ENCODE data around the gene NF1. TPM values are rescaled to one million over a fixed set of nuclear protein-coding genes. Genes with fewer than 3 reads are reported as not detected.

Gene NF1
- total RNA-seq, 1 donor from 2014 or later = 53.7 TPM

DNA sequence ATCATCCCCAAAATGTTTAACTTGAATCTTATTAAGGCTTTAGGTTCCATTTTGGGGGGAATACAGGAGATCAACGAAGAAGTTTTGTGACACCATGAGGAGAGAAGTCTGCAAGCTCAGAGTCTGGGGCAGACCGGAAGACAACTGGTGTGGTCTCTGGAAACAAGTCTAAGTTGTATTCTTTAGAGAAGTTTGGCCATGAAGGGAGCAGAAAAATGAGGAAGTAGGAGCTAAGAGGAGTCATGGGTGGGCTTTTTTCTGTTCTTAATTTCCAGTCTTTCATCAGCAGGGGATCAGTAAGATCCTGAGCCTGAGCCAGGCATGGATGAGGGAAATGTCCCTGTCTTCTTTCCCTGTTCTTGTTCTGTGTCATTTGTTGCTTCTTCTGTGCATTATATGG lies 35.8 kb upstream of the NF1 start:
- H3K4me2 ChIP-seq (ENCODE audit: low read length) = no peak overlapping the region
- Mint-ChIP-seq H3K27ac (ENCODE audit: unreplicated experiment) (no peak overlapping the region), H3K4me3 (ENCODE audit: unreplicated experiment) (no peak overlapping the region), H3K4me1 (ENCODE audit: low read depth, unreplicated experiment) (no peaks in the 10 kb centered on the region), H3K27me3 (ENCODE audit: low read depth, unreplicated experiment) (peaks cover 11% of the 10 kb centered on the region), H3K9me3 (ENCODE audit: unreplicated experiment) (no peaks in the 10 kb centered on the region), H3K36me3 (ENCODE audit: low read depth, unreplicated experiment) (no peaks in the 10 kb centered on the region)
- no peaks in the 10 kb centered on the region for H3K79me2 ChIP-seq (ENCODE audit: insufficient read depth, low read length)
- no peak for DNase-seq (ENCODE audit: low read depth)
- H3K9ac ChIP-seq (ENCODE audit: low read length) = no peak overlapping the region
- H3K36me3 ChIP-seq (ENCODE audit: insufficient read depth, low read length) = no peaks in the 10 kb centered on the region
- no peak overlapping the region for H2AFZ ChIP-seq (ENCODE audit: low read depth, low read length)
- no peak for FAIRE-seq
- H3K4me3 ChIP-seq (ENCODE audit: insufficient read depth, low read depth, low read length) = no peak overlapping the region
- no peak for TF ChIP-seq EZH2 (IDR thresholded peaks at IDR 0.05; ENCODE audit: insufficient read depth, low read length)
- TF ChIP-seq, protein P1, sequence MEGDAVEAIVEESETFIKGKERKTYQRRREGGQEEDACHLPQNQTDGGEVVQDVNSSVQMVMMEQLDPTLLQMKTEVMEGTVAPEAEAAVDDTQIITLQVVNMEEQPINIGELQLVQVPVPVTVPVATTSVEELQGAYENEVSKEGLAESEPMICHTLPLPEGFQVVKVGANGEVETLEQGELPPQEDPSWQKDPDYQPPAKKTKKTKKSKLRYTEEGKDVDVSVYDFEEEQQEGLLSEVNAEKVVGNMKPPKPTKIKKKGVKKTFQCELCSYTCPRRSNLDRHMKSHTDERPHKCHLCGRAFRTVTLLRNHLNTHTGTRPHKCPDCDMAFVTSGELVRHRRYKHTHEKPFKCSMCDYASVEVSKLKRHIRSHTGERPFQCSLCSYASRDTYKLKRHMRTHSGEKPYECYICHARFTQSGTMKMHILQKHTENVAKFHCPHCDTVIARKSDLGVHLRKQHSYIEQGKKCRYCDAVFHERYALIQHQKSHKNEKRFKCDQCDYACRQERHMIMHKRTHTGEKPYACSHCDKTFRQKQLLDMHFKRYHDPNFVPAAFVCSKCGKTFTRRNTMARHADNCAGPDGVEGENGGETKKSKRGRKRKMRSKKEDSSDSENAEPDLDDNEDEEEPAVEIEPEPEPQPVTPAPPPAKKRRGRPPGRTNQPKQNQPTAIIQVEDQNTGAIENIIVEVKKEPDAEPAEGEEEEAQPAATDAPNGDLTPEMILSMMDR (IDR thresholded peaks at IDR 0.05; ENCODE audit: insufficient read depth, low read depth, low read length) = no peak
- H3K27me3 ChIP-seq (ENCODE audit: insufficient read depth, low read length) = no peaks in the 10 kb centered on the region
- H3K4me1 ChIP-seq (ENCODE audit: insufficient read depth, low read length) = no peaks in the 10 kb centered on the region
- H3K9me3 ChIP-seq (ENCODE audit: insufficient read depth, low read depth, low read length) = peaks cover 2% of the 10 kb centered on the region
- no peaks in the 10 kb centered on the region for H4K20me1 ChIP-seq (ENCODE audit: insufficient read depth, low read length)
- H3K27ac ChIP-seq (ENCODE audit: low read depth, low read length) = no peak overlapping the region

DNA sequence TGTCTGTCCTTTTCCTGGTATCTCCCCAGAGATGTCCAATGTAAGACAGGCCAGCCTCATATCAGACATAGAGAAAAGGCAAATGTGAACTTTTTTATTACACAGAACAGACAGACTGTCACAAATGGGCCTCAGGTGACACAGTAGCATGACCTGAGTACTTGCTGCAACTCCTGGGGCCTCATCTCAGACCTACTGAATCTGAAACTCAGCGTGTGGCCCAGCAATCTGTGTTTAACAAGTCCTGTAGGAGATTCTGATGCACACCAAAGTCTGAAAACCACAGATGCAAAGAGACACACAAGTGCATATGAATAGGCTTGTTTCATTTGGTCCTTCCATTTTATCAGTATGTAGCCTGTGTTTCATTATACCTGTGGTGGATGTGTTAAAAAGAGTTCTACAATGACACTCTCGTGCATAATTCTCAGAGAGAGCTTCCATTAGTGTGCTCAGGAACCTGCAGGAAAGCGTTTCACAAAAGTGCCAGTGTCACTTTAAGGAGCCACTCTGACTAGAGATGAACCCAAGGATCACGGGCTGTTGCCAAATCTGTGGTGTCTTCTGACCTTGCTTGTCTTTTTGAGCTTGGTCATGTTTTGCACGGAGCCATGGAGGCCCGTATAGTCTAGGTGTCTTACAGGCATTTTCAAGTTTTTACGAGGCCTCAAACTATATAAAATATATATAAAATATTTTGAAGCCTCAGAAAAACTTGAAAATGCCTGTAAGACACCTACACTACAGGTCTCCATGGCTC lies 33.8 kb upstream of the NF1 start:
- FAIRE-seq = no peak
- Histone ChIP-seq H4K20me1 (ENCODE audit: insufficient read depth, low read length) (no peaks in the 10 kb centered on the region), H3K27ac (ENCODE audit: low read depth, low read length) (no peak overlapping the region), H3K4me3 (ENCODE audit: insufficient read depth, low read depth, low read length) (no peak overlapping the region), H3K9ac (ENCODE audit: low read length) (no peak overlapping the region), H3K79me2 (ENCODE audit: insufficient read depth, low read length) (no peaks in the 10 kb centered on the region), H3K4me1 (ENCODE audit: insufficient read depth, low read length) (no peaks in the 10 kb centered on the region), H3K36me3 (ENCODE audit: insufficient read depth, low read length) (no peaks in the 10 kb centered on the region), H2AFZ (ENCODE audit: low read depth, low read length) (no peak overlapping the region), H3K27me3 (ENCODE audit: insufficient read depth, low read length) (no peaks in the 10 kb centered on the region), H3K9me3 (ENCODE audit: insufficient read depth, low read depth, low read length) (no peaks in the 10 kb centered on the region), H3K4me2 (ENCODE audit: low read length) (no peak overlapping the region)
- H3K9me3 Mint-ChIP-seq (ENCODE audit: unreplicated experiment) = no peaks in the 10 kb centered on the region
- H3K27me3 Mint-ChIP-seq (ENCODE audit: low read depth, unreplicated experiment) = peaks cover 14% of the 10 kb centered on the region
- no peaks in the 10 kb centered on the region for H3K4me1 Mint-ChIP-seq (ENCODE audit: low read depth, unreplicated experiment)
- H3K27ac Mint-ChIP-seq (ENCODE audit: unreplicated experiment) = no peak overlapping the region
- H3K36me3 Mint-ChIP-seq (ENCODE audit: low read depth, unreplicated experiment) = no peaks in the 10 kb centered on the region
- TF ChIP-seq EZH2 (IDR thresholded peaks at IDR 0.05; ENCODE audit: insufficient read depth, low read length) = no peak
- TF ChIP-seq, protein P1 (IDR thresholded peaks at IDR 0.05; ENCODE audit: insufficient read depth, low read depth, low read length) = no peak
- no peak for DNase-seq (ENCODE audit: low read depth)
- H3K4me3 Mint-ChIP-seq (ENCODE audit: unreplicated experiment) = no peak overlapping the region

DNA sequence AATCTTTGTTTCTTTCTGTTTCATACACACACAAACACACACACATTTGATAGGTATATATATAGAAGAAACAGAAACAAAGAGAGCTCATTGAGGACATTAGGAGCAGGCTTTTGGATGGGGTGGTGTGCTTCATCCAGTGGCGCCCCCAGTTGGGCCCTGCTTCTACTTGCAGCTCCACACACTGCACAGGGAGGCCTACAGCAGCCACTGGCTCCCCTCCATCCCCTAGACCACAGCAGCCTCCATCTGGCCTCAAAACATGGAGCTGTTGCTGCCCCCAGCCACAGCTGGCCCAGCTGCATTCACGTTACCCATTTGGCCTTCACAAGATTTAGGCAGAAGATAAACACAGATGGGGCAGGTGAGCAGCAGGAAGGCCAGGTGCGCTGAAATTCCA lies 33.1 kb upstream of the NF1 start:
- Mint-ChIP-seq H3K9me3 (ENCODE audit: unreplicated experiment) (no peaks in the 10 kb centered on the region), H3K36me3 (ENCODE audit: low read depth, unreplicated experiment) (no peaks in the 10 kb centered on the region), H3K27me3 (ENCODE audit: low read depth, unreplicated experiment) (peaks cover 14% of the 10 kb centered on the region), H3K4me3 (ENCODE audit: unreplicated experiment) (no peak overlapping the region), H3K4me1 (ENCODE audit: low read depth, unreplicated experiment) (no peaks in the 10 kb centered on the region), H3K27ac (ENCODE audit: unreplicated experiment) (no peak overlapping the region)
- FAIRE-seq = no peak
- Histone ChIP-seq H3K27me3 (ENCODE audit: insufficient read depth, low read length) (no peaks in the 10 kb centered on the region), H3K4me1 (ENCODE audit: insufficient read depth, low read length) (no peaks in the 10 kb centered on the region), H3K9me3 (ENCODE audit: insufficient read depth, low read depth, low read length) (no peaks in the 10 kb centered on the region), H3K36me3 (ENCODE audit: insufficient read depth, low read length) (no peaks in the 10 kb centered on the region), H3K9ac (ENCODE audit: low read length) (no peak overlapping the region), H2AFZ (ENCODE audit: low read depth, low read length) (no peak overlapping the region), H4K20me1 (ENCODE audit: insufficient read depth, low read length) (no peaks in the 10 kb centered on the region), H3K4me3 (ENCODE audit: insufficient read depth, low read depth, low read length) (no peak overlapping the region), H3K4me2 (ENCODE audit: low read length) (no peak overlapping the region), H3K27ac (ENCODE audit: low read depth, low read length) (no peak overlapping the region), H3K79me2 (ENCODE audit: insufficient read depth, low read length) (no peaks in the 10 kb centered on the region)
- TF ChIP-seq, protein P1 (IDR thresholded peaks at IDR 0.05; ENCODE audit: insufficient read depth, low read depth, low read length) = no peak
- TF ChIP-seq EZH2 (IDR thresholded peaks at IDR 0.05; ENCODE audit: insufficient read depth, low read length) = no peak
- no peak for DNase-seq (ENCODE audit: low read depth)

Data from astrocyte (in vitro differentiated cells and primary cell).